ES-I3 (cell line): ENCODE results near the gene GAS2L1.

Experiments
- H3K36me3 ChIP-seq: 2 replicates; pipeline ENCODE4 v1.6.1; 2013; ENCODE audit warnings: mild to moderate bottlenecking, low read length, control low read depth, moderate library complexity; ENCODE audit not compliant: insufficient read depth
- H3K4me1 ChIP-seq: 2 replicates; pipeline ENCODE4 v1.6.1; 2013; ENCODE audit warnings: mild to moderate bottlenecking, control low read depth, low read length; ENCODE audit not compliant: insufficient read depth
- H3K9ac ChIP-seq: 2 replicates; pipeline ENCODE4 v1.6.1; 2013; ENCODE audit warnings: low read depth, mild to moderate bottlenecking, low read length, moderate library complexity
- H3K9me3 ChIP-seq: 2 replicates; pipeline ENCODE4 v1.6.1; 2013; ENCODE audit warnings: mild to moderate bottlenecking, low read length, moderate library complexity; ENCODE audit not compliant: control insufficient read depth, insufficient read depth

GAS2L1 gene

DNA sequence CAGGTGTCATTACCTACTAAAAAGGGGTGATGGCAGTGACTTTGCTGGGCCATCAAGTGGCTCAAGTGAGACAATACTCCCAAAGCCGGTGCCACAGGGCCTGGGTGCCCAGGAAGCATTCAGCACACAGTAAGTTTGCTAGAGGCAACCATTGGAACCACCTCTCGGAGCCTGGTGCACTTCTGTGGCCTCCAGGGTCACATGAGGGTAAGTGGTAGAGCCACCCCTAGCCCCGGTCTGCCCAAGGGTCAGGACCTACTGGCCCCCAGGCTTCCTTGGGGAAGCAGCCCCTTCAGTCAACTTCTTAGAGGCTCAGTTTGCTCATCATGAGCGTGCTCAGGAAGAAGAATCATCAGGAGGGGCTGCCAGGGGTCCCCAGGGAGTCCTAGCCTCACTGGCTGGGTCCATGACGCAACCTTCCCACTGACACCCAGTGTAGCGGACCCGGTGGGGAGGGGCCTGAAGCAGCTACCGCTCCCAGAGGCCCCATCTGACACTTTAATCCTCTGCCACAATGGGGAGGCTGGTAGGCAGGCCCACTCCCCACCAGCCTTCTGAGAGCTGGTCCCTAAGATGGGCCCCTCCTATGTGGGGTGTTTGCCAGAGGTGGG lies 26.5 kb downstream of the GAS2L1 start:
- no peak overlapping the region for H3K9ac ChIP-seq
- no peaks in the 10 kb centered on the region for H3K9me3 ChIP-seq
- H3K4me1 ChIP-seq: peaks cover 6% of the 10 kb centered on the region; the same call in 1 of the 2 replicates
- peaks cover 6% of the 10 kb centered on the region for H3K36me3 ChIP-seq

DNA sequence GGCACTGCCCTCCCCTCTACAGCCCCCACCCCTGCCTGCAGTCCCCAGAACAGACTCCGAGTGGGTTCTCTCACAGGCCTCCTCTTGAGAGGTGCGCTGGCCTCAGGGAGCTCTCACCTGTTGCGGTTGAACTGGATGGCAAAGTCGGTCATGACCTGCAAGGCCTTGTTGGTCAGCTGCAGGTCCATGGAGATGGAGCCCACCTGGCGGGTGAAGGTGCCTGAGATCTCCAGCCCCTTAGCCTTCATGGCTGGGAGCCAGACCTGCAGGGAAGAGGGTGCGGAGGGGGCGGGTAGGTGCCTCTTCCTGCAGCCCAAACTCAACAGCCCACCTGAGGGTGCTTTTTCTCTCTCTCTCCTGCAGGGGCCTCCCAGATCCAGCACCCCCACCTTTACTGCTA lies 27.7 kb downstream of the GAS2L1 start:
- peaks cover 11% of the 10 kb centered on the region for H3K36me3 ChIP-seq
- no peak overlapping the region for H3K9ac ChIP-seq
- peaks cover 6% of the 10 kb centered on the region; the same call in 1 of the 2 replicates for H3K4me1 ChIP-seq
- H3K9me3 ChIP-seq: no peaks in the 10 kb centered on the region

DNA sequence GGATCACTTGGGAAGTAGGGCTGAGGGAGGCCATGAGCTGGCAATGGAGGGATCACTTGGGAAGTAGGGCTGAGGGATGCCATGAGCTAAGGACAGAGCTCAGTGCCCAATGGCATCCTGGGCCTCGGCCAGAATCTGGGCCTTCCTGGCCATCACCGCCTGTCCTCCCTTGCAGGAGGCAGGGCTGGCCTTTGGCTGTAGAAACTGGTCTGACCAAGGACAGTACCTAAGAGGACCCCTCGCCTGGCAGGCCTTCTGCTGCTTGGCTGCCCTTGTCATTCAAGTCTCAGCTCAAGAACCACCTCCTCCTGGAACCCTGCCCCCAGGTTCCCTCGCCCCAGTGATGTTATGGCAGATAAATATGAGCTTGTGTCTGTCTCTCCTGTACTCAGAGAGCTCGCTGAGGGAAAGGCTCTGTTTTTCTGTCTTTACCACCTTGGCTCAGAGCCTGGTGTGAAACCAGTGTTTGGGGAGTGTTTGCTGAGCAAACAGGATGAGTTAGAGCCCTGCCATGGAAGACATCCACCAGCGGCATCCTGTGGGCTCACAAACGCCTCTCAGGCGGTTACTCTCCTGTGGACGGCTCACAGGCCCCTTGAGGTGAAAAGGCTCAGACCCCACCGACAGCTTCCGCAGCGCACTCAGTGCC lies 28.4 kb downstream of the GAS2L1 start:
- no peak overlapping the region for H3K9ac ChIP-seq
- no peaks in the 10 kb centered on the region for H3K9me3 ChIP-seq
- H3K4me1 ChIP-seq: peaks cover 6% of the 10 kb centered on the region; the same call in 1 of the 2 replicates
- H3K36me3 ChIP-seq: peaks cover 11% of the 10 kb centered on the region

DNA sequence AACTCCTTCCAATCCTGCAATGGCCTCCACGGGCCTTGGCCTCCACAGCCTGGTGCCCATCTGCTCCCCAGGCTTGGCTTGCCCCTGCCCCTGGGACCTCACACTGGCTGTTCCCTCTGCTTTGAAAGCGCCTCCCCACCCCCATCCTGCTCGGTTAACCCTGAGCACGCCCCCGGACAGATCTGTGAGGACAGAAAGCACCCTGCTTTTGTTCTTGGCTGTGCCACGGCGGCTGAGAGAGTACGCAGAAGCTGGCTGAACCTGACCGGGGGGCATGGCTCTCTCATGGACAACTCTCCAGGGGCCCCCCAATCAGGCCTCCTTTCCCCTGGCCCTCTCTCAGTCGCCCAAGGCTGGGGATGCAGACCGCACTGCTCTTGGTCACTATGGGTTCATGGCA lies 29.2 kb downstream of the GAS2L1 start:
- H3K36me3 ChIP-seq: peaks cover 11% of the 10 kb centered on the region

DNA sequence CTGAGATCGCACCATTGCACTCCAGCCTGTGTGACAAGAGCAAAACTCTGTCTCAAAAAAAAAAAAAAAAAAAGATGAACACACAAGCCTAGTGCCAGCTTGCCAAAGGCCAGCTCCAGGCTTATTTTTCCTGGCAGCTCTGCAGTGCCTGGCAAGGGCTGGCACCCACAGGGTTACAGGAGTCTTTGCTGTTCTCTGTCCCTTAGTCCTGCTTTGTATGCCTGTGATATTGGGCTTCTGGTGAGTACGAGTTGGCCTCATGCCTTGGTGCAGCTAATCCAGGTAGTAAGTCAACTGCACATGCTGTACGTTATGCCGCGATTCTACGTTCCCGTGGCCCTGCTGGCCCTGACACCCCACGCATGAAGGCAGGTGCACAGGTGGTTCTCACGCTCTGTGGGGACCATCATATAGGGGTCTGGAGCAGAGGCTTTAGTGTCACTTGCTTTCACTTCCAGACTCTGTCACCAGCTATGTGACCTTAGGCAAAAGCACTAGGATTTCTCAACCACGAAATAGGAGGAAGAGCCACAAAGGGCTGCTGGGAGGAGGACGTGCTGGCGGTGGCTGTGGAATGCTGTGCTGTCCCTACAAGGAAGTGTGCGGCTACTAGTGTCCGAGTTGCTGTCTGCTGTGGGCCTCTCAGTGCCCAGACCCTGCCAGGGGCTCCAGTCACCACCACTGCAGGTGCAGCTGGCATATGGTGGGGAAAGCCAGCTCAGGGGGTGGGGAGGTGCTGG lies 30.5 kb downstream of the GAS2L1 start:
- Histone ChIP-seq H3K4me1 (no peaks in the 10 kb centered on the region), H3K36me3 (peaks cover 11% of the 10 kb centered on the region), H3K9me3 (no peaks in the 10 kb centered on the region), H3K9ac (no peak overlapping the region)

More for the DNA sequence above, 29.2 kb downstream of the GAS2L1 start:
- H3K9me3 ChIP-seq: no peaks in the 10 kb centered on the region
- no peak overlapping the region for H3K9ac ChIP-seq
- H3K4me1 ChIP-seq: peaks cover 6% of the 10 kb centered on the region; the same call in 1 of the 2 replicates

DNA sequence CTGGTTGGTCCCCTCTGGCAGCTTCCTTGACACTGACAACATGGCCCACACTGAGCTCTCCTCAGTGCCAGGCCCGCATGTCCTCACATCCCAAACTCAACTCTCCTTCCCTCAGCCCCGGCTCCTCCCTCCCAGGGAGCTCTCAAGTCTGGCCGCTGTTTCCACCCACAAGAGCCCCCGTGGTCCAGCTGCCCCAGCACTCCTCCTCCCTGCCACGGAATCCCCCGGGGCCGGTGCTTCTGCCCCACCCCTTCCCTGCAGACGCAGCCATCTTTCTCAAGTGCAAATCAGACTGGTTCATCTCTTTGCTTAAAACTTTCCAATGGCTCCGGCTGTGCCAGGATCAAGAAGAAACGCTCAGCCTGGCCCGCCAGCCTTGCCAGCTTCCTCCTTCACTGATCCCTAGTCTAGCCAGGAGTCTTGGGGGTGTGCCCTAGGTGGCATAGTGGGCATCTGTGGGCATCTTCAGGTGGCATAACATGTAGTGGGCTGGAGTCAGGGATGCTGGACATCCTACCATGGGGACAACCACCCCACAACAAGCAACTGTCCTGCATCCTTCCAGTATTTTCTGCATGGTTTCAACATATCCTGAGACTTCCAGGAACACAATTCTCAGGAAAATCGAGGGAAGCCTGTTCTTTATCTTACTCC lies 31.3 kb downstream of the GAS2L1 start:
- Histone ChIP-seq H3K4me1 (no peaks in the 10 kb centered on the region), H3K9ac (no peak overlapping the region), H3K9me3 (no peaks in the 10 kb centered on the region), H3K36me3 (peaks cover 15% of the 10 kb centered on the region)

DNA sequence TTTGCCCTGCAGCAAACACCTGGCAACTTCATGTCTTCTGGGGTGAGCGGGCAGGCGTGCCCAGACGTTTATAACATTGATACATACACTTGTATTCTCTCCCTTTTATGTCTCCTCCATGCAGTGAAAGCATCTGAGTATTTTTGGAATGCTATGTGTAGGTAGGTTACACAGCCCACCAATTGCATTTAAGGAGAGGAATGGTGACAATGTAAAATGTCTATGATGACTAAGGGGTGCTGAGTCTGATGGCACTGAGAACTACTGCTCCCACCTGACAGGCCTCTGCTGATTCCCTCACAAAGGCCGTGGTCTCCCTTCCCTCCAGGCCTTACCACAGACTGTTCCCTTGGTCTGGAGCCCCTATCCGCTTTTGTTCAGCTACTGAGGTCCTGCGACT lies 31.9 kb downstream of the GAS2L1 start:
- peaks cover 15% of the 10 kb centered on the region for H3K36me3 ChIP-seq
- H3K9me3 ChIP-seq: no peaks in the 10 kb centered on the region
- no peaks in the 10 kb centered on the region for H3K4me1 ChIP-seq
- no peak overlapping the region for H3K9ac ChIP-seq

DNA sequence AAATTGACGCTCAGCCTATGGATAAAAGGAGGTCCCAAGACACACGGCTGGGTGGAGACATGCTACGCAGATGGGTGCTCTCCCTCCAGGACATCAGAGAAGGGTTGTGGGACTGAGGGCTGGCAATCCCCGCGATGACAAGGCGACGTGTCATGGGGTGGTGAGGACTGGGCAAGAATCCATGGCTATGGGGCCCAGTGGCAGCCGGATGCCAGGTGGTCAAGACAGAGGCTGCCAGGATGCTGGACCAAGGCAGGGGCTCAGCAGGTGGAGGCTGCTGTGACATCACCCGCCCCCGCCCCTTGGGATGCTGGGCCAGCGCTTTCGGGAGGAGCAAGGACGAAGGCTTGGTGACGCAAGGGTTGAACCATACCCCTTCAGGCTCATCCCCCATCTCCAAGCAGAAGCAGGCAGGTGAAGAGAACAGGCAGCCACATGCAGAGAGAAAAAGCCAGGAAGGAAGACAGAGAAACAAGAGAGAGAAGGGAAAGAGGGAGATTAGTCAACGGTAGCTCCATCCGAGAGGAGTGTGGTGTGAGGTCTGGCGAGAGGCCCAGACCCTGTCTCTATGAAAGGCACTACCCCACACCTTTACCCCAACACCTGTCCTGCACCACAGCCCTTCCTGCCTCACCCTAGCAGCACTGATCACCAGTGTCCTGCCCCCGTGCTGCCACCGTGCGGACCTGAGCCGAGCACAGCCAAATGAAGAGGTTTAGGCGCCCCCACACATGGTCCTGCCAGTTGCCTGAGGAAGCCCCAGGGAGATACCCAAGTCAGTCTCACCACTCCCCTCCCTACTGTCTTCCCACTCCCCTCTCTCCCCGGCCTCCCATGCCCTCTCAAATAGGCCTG lies 33.2 kb downstream of the GAS2L1 start:
- peaks cover 15% of the 10 kb centered on the region for H3K36me3 ChIP-seq

DNA sequence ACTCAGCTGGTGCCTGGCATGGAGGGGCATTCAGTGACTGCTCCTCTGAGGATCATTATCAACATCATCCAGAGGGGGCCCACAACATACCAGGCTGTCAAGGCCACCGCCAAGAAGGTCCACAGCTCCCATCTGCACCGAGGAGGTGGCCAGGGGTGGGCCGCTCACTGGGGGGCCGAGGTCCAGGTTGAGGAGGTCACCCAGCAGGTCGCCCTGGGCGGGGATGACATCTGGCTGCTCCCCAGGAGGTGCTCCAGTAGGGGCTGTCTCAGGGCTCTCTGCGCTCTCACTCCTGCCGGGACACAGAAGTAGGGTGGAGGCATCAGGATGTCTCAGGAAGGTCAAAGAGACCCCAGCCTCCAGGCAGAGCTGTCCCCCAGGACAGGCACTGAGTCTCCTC lies 34.1 kb downstream of the GAS2L1 start:
- Histone ChIP-seq H3K9ac (no peak overlapping the region), H3K36me3 (peaks cover 15% of the 10 kb centered on the region), H3K9me3 (no peaks in the 10 kb centered on the region), H3K4me1 (no peaks in the 10 kb centered on the region)

More for the DNA sequence above, 33.2 kb downstream of the GAS2L1 start:
- Histone ChIP-seq H3K9me3 (no peaks in the 10 kb centered on the region), H3K4me1 (no peaks in the 10 kb centered on the region), H3K9ac (no peak overlapping the region)

DNA sequence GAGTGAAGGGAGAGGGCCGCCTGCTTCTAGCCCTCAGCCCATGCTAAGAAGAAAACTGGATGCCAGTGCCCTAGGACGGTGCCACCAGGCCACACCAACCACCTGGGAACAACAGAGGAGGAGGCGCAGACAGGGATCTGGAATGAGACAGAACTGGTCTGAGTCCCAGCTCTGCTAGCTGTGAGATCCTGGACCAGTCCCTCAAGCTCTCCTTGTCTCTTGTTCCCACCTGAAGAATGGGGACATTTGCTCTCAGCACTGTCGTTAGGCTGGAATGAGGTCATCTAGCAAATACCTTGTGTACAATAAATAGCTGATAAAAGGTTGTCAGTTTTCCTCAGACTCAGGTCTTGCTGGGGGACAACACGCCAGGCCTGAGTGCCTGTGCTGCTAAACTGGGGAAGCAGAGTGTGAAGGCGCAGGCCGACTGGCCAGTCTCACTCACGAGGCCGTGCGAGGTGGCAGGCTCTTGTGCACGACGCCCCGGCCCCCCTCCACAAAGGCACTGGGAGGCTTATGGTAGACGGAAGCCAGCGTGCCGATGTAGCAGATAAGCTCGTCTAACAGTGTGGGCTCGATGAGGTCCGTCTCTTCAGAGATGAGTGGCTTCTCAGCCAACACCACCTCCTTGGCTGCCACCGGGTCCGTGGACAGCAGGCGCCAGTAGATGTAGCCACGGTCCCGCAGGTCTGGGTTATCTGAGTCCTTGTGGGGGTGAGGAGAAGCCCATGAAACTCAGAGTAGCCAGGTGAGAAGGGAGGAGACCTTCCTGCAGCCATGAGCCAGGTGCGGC lies 34.8 kb downstream of the GAS2L1 start:
- Histone ChIP-seq H3K36me3 (peaks cover 11% of the 10 kb centered on the region), H3K9ac (no peak overlapping the region), H3K9me3 (no peaks in the 10 kb centered on the region), H3K4me1 (no peaks in the 10 kb centered on the region)

DNA sequence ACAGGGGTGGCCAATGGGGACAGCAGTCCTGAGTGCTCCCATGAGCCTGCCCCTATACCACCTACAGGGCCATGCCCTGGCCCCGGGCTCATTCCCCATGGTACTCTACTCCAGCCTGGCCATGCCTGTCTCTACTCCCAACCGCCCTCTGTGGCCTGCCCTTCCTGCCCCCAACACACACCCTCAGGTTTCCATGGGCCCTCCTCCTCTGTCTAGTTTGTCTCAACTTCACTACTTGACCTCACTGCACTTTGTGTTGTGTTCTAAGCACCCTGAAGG lies 35.3 kb downstream of the GAS2L1 start:
- H3K9ac ChIP-seq: no peak overlapping the region
- H3K9me3 ChIP-seq: no peaks in the 10 kb centered on the region
- H3K4me1 ChIP-seq: no peaks in the 10 kb centered on the region
- H3K36me3 ChIP-seq: peaks cover 9% of the 10 kb centered on the region

DNA sequence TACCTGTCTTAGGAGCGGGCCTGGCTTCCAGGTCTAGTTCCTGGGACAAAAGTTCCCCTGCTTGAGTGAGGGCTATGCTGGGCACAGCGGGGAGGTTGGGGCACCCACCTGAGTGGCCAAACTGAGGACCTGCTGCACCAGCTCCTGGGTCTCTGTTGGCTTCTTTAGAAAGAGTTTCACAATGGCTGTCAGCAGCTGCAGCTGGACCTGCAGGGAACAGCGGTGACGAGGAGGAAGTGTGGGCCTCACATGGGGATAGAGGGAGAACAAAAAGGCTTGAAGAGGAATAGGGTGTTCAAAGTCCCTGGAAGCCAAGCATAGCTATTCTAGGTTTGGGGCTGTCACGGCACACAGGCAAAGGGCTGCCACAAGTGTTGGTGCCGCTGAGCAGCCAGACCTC lies 35.7 kb downstream of the GAS2L1 start:
- Histone ChIP-seq H3K9ac (no peak overlapping the region), H3K36me3 (peaks cover 11% of the 10 kb centered on the region), H3K9me3 (no peaks in the 10 kb centered on the region), H3K4me1 (no peaks in the 10 kb centered on the region)

DNA sequence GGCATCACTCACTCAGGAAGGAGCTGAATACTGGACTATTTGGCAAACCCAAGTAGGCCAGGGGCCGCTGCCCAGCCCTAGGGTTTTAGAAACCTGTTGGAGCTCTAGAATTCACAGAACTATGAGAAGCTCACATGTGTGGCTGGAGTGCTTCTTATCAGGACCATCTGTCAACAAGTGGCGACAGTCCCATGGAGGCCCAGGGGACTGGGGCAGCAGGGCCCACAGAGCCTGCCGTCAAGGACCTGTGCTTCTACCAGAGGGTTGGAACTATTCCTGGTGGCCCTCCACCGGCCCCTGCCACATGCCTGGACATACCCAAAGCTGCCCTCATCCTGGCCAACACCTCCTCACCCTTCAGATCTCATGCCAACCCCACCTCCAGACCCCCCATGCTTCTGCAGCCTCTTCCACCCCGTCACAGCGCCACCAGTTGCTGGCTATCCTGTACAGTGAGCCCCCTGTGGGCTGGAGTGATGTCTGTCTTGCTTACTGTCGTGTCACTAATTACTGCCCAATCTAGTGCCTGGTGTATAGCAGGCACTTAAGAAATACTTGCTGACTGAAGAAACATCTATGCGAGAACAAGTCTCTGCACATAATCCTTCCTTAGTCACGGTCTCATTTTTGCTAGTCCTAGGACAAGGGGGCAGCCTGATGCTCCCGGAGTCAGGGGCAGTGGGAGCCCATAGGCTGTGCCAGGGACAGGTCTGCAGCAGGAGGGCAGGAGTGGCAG lies 36.3 kb downstream of the GAS2L1 start:
- Histone ChIP-seq H3K4me1 (no peaks in the 10 kb centered on the region), H3K9ac (no peak overlapping the region), H3K36me3 (peaks cover 13% of the 10 kb centered on the region)

More for the DNA sequence above, 36.3 kb downstream of the GAS2L1 start:
- no peaks in the 10 kb centered on the region for H3K9me3 ChIP-seq
